HG03175 (cell line): ENCODE measurements around the gene UNC93B1.
"Not testable (repeated sequence)": the region's sequence is repeated elsewhere in the genome, so short reads cannot be mapped to it uniquely, and the experiment has no call there.

ENCODE experiments used
- ATAC-seq: cut with Tn5 transposase; IDR thresholded peaks from one replicate; pipeline ENCODE4 v1.9.1; 2021; ENCODE audit warnings: mild to moderate bottlenecking, moderate library complexity; ENCODE audit not compliant: unreplicated experiment

The UNC93B1 gene

DNA sequence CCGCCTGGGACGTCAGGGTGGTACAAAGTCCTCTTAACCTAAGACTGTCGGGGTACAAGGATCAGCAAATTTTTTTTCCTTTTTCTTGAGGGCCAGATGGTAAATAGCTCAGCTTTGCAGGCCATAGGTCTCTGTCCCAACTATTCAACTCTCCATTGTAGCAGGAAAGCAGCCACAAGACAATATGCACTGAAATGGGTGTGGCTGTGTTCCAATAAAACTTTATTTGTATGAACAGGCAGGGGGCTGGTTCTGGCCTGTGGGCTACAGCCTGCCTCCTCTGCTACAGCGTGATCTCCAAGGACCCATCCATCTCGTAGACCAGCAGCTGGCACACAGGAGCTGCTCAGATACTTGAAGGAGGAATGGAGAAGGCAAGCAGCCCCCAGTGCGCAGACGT is 56.1 kb downstream of the UNC93B1 start:
- ATAC-seq: not testable (repeated sequence)

GRCh38 chr11:67946403-67946802 is 57.5 kb downstream of the UNC93B1 start:
- ATAC-seq: not testable (repeated sequence)

DNA sequence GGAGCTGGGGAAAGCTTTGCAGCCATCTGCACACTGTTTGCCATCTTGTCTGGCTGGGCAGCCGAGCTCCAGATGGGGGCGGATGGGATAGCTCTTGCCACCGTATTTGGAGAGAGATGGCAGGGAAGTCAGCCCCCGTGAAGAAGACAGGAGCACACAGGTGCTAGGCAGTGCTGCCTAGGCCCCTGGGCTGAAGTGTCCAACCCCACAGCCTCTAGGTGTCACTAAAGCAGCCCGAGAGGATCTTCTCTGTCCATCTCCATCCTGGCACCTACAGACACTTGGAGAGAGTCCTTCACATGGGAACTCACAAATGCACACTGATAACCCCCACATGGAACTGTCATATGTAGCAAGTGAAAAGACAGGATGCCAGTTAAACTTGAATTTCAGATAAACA is 60.5 kb downstream of the UNC93B1 start:
- not testable (repeated sequence) for ATAC-seq
